WTC11 (cell line): Measurements from ENCODE around the gene KCNG1. TPM values are rescaled to one million over a fixed set of nuclear protein-coding genes. Genes with fewer than 3 reads are reported as not detected.

Experiments used
- ATAC-seq: fragments of 200-7000 bp; cut with Tn5 transposase; 2 replicates; pipeline ENCODE4 v1.10.0; 2021; ENCODE audit warnings: mild to moderate bottlenecking, moderate library complexity
- CTCF ChIA-PET: fragments of 300-600 bp; sonication (Branson Sonifier 250); formaldehyde crosslinking; loops from one replicate; lab custom pipeline; 2021; ENCODE audit warnings: antibody characterized with exemption; lab: Charles Lee
- POLR2A ChIA-PET: fragments of 350-600 bp; sonication (Branson Sonifier 250); formaldehyde crosslinking; loops from one replicate; lab custom pipeline; 2021; ENCODE audit warnings: antibody characterized with exemption; lab: Charles Lee
- DNase-seq: peaks from one replicate; pipeline ENCODE4 v3.0.0; 2021; ENCODE audit warnings: low spot score
- H3K27ac Mint-ChIP-seq: 2 replicates; pipeline ENCODE4 v1.8.0; 2021; ENCODE audit warnings: mixed read lengths
- H3K27me3 Mint-ChIP-seq: 2 replicates; pipeline ENCODE4 v1.8.0; 2021; ENCODE audit warnings: low read depth, mild to moderate bottlenecking, moderate library complexity, mixed read lengths
- H3K36me3 Mint-ChIP-seq: 2 replicates; pipeline ENCODE4 v1.8.0; 2021; ENCODE audit warnings: mixed read lengths
- H3K4me1 Mint-ChIP-seq: 2 replicates; pipeline ENCODE4 v1.8.0; 2022; ENCODE audit warnings: mixed read lengths
- H3K4me3 Mint-ChIP-seq: 2 replicates; pipeline ENCODE4 v1.8.0; 2021; ENCODE audit warnings: mild to moderate bottlenecking, moderate library complexity, mixed read lengths
- H3K9me3 Mint-ChIP-seq: 2 replicates; pipeline ENCODE4 v1.8.0; 2021; ENCODE audit warnings: mixed read lengths
- ARID4B ChIP-seq: sonication (generic); formaldehyde crosslinking; IDR thresholded peaks from 2 replicates; pipeline ENCODE4 v1.8.0; 2023; ENCODE audit warnings: missing genetic modification reagents, mild to moderate bottlenecking, borderline replicate concordance
- CREB1 ChIP-seq: sonication (generic); formaldehyde crosslinking; IDR thresholded peaks from 2 replicates; pipeline ENCODE4 v1.8.0; 2023; ENCODE audit warnings: mild to moderate bottlenecking, missing genetic modification reagents
- CREM ChIP-seq: sonication (generic); formaldehyde crosslinking; IDR thresholded peaks from 2 replicates; pipeline ENCODE4 v1.8.1; 2022; ENCODE audit warnings: mild to moderate bottlenecking, missing genetic modification reagents, moderate library complexity
- E2F4 ChIP-seq: sonication (generic); formaldehyde crosslinking; IDR thresholded peaks from 2 replicates; pipeline ENCODE4 v1.8.1; 2022; ENCODE audit warnings: low read depth, mild to moderate bottlenecking, moderate library complexity, missing genetic modification reagents, borderline replicate concordance
- E2F5 ChIP-seq: sonication (generic); formaldehyde crosslinking; IDR thresholded peaks from 2 replicates; pipeline ENCODE4 v1.8.1; 2022; ENCODE audit warnings: mild to moderate bottlenecking, moderate library complexity, missing genetic modification reagents
- ETV6 ChIP-seq: sonication (generic); formaldehyde crosslinking; IDR thresholded peaks from 2 replicates; pipeline ENCODE4 v1.8.1; 2022; ENCODE audit warnings: mild to moderate bottlenecking, missing genetic modification reagents
- FOXK1 ChIP-seq: sonication (generic); formaldehyde crosslinking; IDR thresholded peaks from 2 replicates; pipeline ENCODE4 v1.8.0; 2022; ENCODE audit warnings: mild to moderate bottlenecking, moderate library complexity, missing genetic modification reagents
- FOXP1 ChIP-seq: sonication (generic); formaldehyde crosslinking; IDR thresholded peaks from 2 replicates; pipeline ENCODE4 v1.8.0; 2022; ENCODE audit warnings: missing genetic modification reagents, mild to moderate bottlenecking, moderate library complexity, borderline replicate concordance
- GABPB1 ChIP-seq: sonication (generic); formaldehyde crosslinking; IDR thresholded peaks from 2 replicates; pipeline ENCODE4 v1.8.1; 2023; ENCODE audit warnings: mild to moderate bottlenecking, missing genetic modification reagents
- HMGA2 ChIP-seq: fragments of 250-450 bp; sonication (Bioruptor Pico); IDR thresholded peaks from 2 replicates; pipeline ENCODE4 v1.4.0; 2021; ENCODE audit warnings: mild to moderate bottlenecking, moderate library complexity
- NFYB ChIP-seq: sonication (generic); formaldehyde crosslinking; conservative IDR thresholded peaks from 2 replicates; pipeline ENCODE4 v1.8.0; 2022; ENCODE audit warnings: low read depth, missing genetic modification reagents
- NR1H2 ChIP-seq: sonication (generic); formaldehyde crosslinking; IDR thresholded peaks from 2 replicates; pipeline ENCODE4 v1.9.0; 2021; ENCODE audit warnings: mild to moderate bottlenecking, moderate library complexity, missing genetic modification reagents
- PREB ChIP-seq: sonication (generic); formaldehyde crosslinking; IDR thresholded peaks from 2 replicates; pipeline ENCODE4 v1.8.1; 2022; ENCODE audit warnings: mild to moderate bottlenecking, missing genetic modification reagents, moderate library complexity, borderline replicate concordance
- SOX15 ChIP-seq: fragments of 250-450 bp; sonication (Bioruptor Pico); IDR thresholded peaks from 2 replicates; pipeline ENCODE4 v1.9.0; 2021; ENCODE audit warnings: mild to moderate bottlenecking
- SP1 ChIP-seq: sonication (generic); formaldehyde crosslinking; conservative IDR thresholded peaks from 2 replicates; pipeline ENCODE4 v1.8.1; 2022; ENCODE audit warnings: missing genetic modification reagents
- TEAD1 ChIP-seq: sonication (generic); formaldehyde crosslinking; IDR thresholded peaks from 2 replicates; pipeline ENCODE4 v1.8.0; 2022; ENCODE audit warnings: mild to moderate bottlenecking, missing genetic modification reagents
- ZNF232 ChIP-seq: sonication (generic); formaldehyde crosslinking; IDR thresholded peaks from 2 replicates; pipeline ENCODE4 v1.8.0; 2022; ENCODE audit warnings: mild to moderate bottlenecking, missing genetic modification reagents
- ZNF263 ChIP-seq: sonication (generic); formaldehyde crosslinking; IDR thresholded peaks from 2 replicates; pipeline ENCODE4 v1.8.1; 2022; ENCODE audit warnings: low read depth, mild to moderate bottlenecking, moderate library complexity, missing genetic modification reagents
- ZNF281 ChIP-seq: sonication (generic); formaldehyde crosslinking; IDR thresholded peaks from 2 replicates; pipeline ENCODE4 v1.8.0; 2023; ENCODE audit warnings: mild to moderate bottlenecking, missing genetic modification reagents
- ZNF396 ChIP-seq: fragments of 250-450 bp; sonication (Bioruptor Pico); IDR thresholded peaks from 2 replicates; pipeline ENCODE4 v1.8.0; 2021; ENCODE audit warnings: mild to moderate bottlenecking, moderate library complexity, borderline replicate concordance
- ZNF425 ChIP-seq: fragments of 250-450 bp; sonication (Bioruptor Pico); conservative IDR thresholded peaks from 2 replicates; pipeline ENCODE4 v1.9.0; 2021; ENCODE audit warnings: mild to moderate bottlenecking
- total RNA-seq: library from RNA; stranded (reverse); gene quantifications from 3 replicates; pipeline ENCODE4 v1.2.3, GENCODE V29; 2021

Gene KCNG1
- total RNA-seq, 1 experiment from 2014 or later, result 34.6 TPM

GRCh38 chr20:50957798-50958614 lies 64.9 kb downstream of the KCNG1 start, which contains the start of gene DPM1:
TSS of gene DPM1 (minus strand) at chr20:50958532. CDS start at chr20:50958523, 9 bp downstream.
- ChIA-PET POLR2A (interaction anchor here (1.0 to 1.9 kb wide), 4 partner anchors 26 to 163 kb away, joined by 3 to 23 read pairs (median 6); partner anchors contain the start of genes ADNP and BCAS4), CTCF (interaction anchor here (0.5 to 2.1 kb wide), 13 partner anchors 23 to 368 kb away, joined by 3 to 13 read pairs (median 4); partner anchors contain the start of genes ADNP and BCAS4)
- DNase-seq (peak; percentile 80), ATAC-seq (peak; percentile 78)
- peaks cover 26% of the 10 kb centered on the region for H3K36me3 Mint-ChIP-seq
- TF ChIP-seq E2F4 (CRISPR knock-in tag), result no peak
- no peak for TF ChIP-seq NR1H2 (CRISPR knock-in tag)
- no peak for TF ChIP-seq FOXK1
- peak; percentile 16; the same call in 1 of the 2 replicates for TF ChIP-seq SP1 (CRISPR knock-in tag)
- TF ChIP-seq CREM (CRISPR knock-in tag), result peak; percentile 45; the same call in 1 of the 2 replicates
- TF ChIP-seq ZNF263 (CRISPR knock-in tag), result no peak
- 0 out of 2 replicates have a peak, but pooled peaks have one; percentile 17 for TF ChIP-seq E2F5 (CRISPR knock-in tag)
- TF ChIP-seq GABPB1 (CRISPR knock-in tag), result peak; percentile 57; the same call in 1 of the 2 replicates
- TF ChIP-seq ARID4B, result peak; percentile 79
- no peak for TF ChIP-seq ETV6 (CRISPR knock-in tag)
- 0 out of 2 replicates have a peak, but pooled peaks have one; percentile 23 for TF ChIP-seq PREB
- no peak for TF ChIP-seq NFYB
- TF ChIP-seq FOXP1 (CRISPR knock-in tag), result 0 out of 2 replicates have a peak, but pooled peaks have one; percentile 40
- no peak for TF ChIP-seq SOX15 (CRISPR knock-in tag)
- H3K4me1 Mint-ChIP-seq, result peaks cover 22% of the 10 kb centered on the region
- peak within 1 kb of the TSS; percentile 95 for H3K27ac Mint-ChIP-seq
- H3K27me3 Mint-ChIP-seq, result no peaks in the 10 kb centered on the region
- H3K4me3 Mint-ChIP-seq, result peak within 1 kb of the TSS; percentile 99
- 0 out of 2 replicates have a peak, but pooled peaks cover 3% of the 10 kb centered on the region for H3K9me3 Mint-ChIP-seq

- DNase-seq (no peak), ATAC-seq (no peak)
- Mint-ChIP-seq H3K4me3 (peak overlapping the region; percentile 99), H3K36me3 (peaks cover 29% of the 10 kb centered on the region), H3K27ac (peak overlapping the region; percentile 95), H3K9me3 (0 out of 2 replicates have a peak, but pooled peaks cover 3% of the 10 kb centered on the region), H3K27me3 (no peaks in the 10 kb centered on the region), H3K4me1 (peaks cover 22% of the 10 kb centered on the region)
- ChIA-PET CTCF (interaction anchor here (1.1 to 2.1 kb wide), 6 partner anchors 26 to 369 kb away, joined by 3 to 13 read pairs (median 6); partner anchors contain the start of genes ADNP and BCAS4), POLR2A (interaction anchor here (0.7 to 1.9 kb wide), 3 partner anchors 26 to 208 kb away, joined by 3 to 23 read pairs (median 6); partner anchors contain the start of gene ADNP)
- TF ChIP-seq TEAD1 (CRISPR knock-in tag) (no peak), ZNF396 (CRISPR knock-in tag) (no peak), ZNF425 (CRISPR knock-in tag) (no peak), ZNF281 (CRISPR knock-in tag) (no peak), CREB1 (CRISPR knock-in tag) (no peak), ZNF232 (no peak), CREM (CRISPR knock-in tag) (no peak), HMGA2 (CRISPR knock-in tag) (no peak)
Measured at GRCh38 chr20:50957276-50957675, 65.6 kb downstream of the KCNG1 start.
